K562 (cell line): ENCODE results near the gene MTERF4. TPM values are rescaled to one million over a fixed set of nuclear protein-coding genes. Genes with fewer than 3 reads are reported as not detected.

Experiments used
- CHD4 ChIP-seq: fragments of 200-600 bp; sonication (generic); IDR thresholded peaks from 3 replicates; pipeline ENCODE4 v1.6.1; 2012; ENCODE audit warnings: low read depth, mild to moderate bottlenecking, mixed read lengths, low read length, inconsistent platforms; ENCODE audit not compliant: insufficient read depth, insufficient replicate concordance, poor library complexity, severe bottlenecking
- TFE3 ChIP-seq: fragments of 450-650 bp; formaldehyde crosslinking; IDR thresholded peaks from 2 replicates; pipeline ENCODE4 v1.4.0; 2020; ENCODE audit warnings: mild to moderate bottlenecking, mixed read lengths
- TSHZ1 ChIP-seq: fragments of 250-450 bp; sonication (Bioruptor Pico); IDR thresholded peaks from 2 replicates; pipeline ENCODE4 v1.4.0; 2020; ENCODE audit warnings: mild to moderate bottlenecking, moderate library complexity
- polyA plus RNA-seq, 8 experiments: library from polyadenylated mRNA; depleted of rRNA in 4 of 8; stranded (reverse) in 5 of 8; unstranded in 3 of 8; fragments of >200 nt; fragmentation: Nextera tagmentation in 2 of 8; fragmentation: Illumina TruSeq in 1 of 8; extraction: Ambion mirVana in 2 of 8; extraction: Trizol in 1 of 8; gene quantifications; 2 replicates each; pipeline versions ENCODE4 v1.2.1 to v1.2.3, GENCODE V29; 2011 to 2014; ENCODE audit warnings: inconsistent platforms in 1 of 8, missing spikeins in 1 of 8
- total RNA-seq, 7 experiments: library from RNA; depleted of rRNA in 6 of 7; stranded (reverse); fragments of >200 nt in 6 of 7; fragmentation: Illumina TruSeq in 2 of 7; extraction: Trizol in 2 of 7; gene quantifications; 2 replicates each; pipeline versions ENCODE4 v1.2.1 to v1.2.3, GENCODE V29; 2011 to 2021; ENCODE audit warnings: low replicate concordance in 1 of 7

The MTERF4 gene
- total and polyA plus RNA-seq, 9 of the 15 experiments (the other 6 are each of a cell fraction or from before 2014, with no cell fraction given) = 15.3 to 29.6 (median 21.2) TPM

GRCh38 chr2:241111440-241111805 lies 9.3 kb upstream of the MTERF4 start (continued):
- TF ChIP-seq TSHZ1 (no peak), CHD4 (no peak), TFE3 (CRISPR knock-in tag) (no peak)
